T-helper 2 cell treated with Interferon-gamma antibody and Interleukin-4, amounts not matched to agents 100 ng/mL and 5 ng/mL, for 36 hours (primary cell): ENCODE measurements around the gene POR. TPM values are rescaled to one million over a fixed set of nuclear protein-coding genes. Genes with fewer than 3 reads are reported as not detected.

Experiments
- intact Hi-C: fragments of 100-400 bp; cut with micrococcal nuclease; formaldehyde crosslinking; loops from one replicate; pipeline ENCODE4 v1.15.1; 2023
- total RNA-seq: library from RNA; stranded (reverse); gene quantifications from 2 replicates; pipeline ENCODE4 v1.2.3, GENCODE V29; 2022

The POR gene
- total RNA-seq, 1 donor from 2014 or later: 49.4 TPM

GRCh38 chr7:75950111-75950681 is 35.2 kb downstream of the POR start:
- intact Hi-C loops: no loop called here

GRCh38 chr7:75951506-75951905 is 36.6 kb downstream of the POR start:
- intact Hi-C loops: no loop called here

- intact Hi-C loops: no loop called here
These were observed 38.5 kb downstream of the POR start for GRCh38 chr7:75953431-75953830.

GRCh38 chr7:75953931-75954330 is 39.0 kb downstream of the POR start:
- intact Hi-C loops: no loop called here

DNA sequence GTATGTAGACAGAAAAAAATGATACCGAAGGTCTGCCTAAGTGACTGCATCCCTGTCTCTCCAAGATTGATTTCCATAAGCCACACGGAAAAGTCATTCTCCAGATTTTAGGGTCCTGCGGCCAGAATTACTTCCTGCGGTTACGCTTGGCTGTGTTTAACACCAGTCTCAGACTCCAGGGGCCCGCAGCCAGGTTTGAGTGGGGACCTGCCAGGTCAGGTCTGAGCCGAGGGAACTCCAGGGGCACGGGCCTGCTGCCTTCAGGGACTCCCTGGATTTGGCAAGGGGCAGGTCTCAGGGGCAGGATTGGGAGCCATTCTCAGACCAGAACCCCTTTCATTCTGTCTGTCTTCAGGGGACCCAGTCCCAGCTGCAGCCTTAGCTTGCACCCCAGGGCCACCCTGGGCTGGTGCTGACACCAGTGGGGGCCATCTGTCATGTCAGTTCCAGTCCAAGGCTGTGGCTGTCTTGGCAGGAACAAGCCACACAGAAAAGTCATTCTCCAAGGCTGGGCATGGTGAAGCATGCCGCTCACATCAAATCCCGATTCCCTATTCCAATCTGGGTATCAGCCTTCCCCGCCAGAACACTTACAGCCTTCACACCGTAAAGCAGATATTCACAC is 40.5 kb downstream of the POR start:
- intact Hi-C loops: no loop called here

GRCh38 chr7:75957021-75957736 is 42.2 kb downstream of the POR start:
- intact Hi-C loops: no loop called here

DNA sequence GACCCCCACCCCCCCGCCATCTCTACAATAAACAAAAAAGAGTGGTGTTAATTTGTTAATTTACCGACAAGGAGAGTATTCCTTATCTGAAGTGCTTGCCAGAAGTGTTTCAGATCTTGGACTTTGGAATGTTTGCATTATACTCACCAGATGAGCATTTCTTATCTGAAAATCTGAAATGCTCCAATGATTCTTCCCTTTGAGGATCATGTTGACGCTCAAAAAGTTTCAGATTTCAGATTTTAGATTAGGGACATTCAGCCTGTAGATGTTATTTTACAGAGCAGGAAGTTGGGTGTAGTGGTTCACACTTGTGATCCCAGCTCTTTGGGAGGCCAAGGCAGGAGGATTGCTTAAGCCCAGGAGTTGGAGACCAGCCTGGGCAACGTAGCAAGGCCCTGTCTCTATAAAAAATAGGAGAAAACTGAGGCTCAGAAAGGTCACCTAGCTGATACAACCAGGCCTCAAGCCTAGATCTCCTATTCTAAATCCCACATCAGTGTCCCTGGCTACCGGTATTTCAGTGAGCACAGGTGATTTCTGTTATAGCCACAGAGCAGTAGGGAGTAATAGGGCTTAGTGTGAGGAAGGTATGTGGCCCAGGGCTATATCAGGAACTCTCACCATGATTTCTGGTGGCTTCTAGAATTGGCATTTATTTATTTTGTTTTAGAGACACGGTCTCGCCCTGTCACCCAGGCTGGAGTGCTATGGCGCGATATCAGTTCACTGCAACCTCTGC is 44.0 kb downstream of the POR start:
- intact Hi-C loops: no loop called here

- intact Hi-C loops: no loop called here
These were observed 45.4 kb downstream of the POR start for GRCh38 chr7:75960372-75960771.

- intact Hi-C loops: no loop called here
These were observed 46.3 kb downstream of the POR start for GRCh38 chr7:75961218-75961617.

- intact Hi-C loops: no loop called here
These were observed 47.8 kb downstream of the POR start for GRCh38 chr7:75962607-75963380.

DNA sequence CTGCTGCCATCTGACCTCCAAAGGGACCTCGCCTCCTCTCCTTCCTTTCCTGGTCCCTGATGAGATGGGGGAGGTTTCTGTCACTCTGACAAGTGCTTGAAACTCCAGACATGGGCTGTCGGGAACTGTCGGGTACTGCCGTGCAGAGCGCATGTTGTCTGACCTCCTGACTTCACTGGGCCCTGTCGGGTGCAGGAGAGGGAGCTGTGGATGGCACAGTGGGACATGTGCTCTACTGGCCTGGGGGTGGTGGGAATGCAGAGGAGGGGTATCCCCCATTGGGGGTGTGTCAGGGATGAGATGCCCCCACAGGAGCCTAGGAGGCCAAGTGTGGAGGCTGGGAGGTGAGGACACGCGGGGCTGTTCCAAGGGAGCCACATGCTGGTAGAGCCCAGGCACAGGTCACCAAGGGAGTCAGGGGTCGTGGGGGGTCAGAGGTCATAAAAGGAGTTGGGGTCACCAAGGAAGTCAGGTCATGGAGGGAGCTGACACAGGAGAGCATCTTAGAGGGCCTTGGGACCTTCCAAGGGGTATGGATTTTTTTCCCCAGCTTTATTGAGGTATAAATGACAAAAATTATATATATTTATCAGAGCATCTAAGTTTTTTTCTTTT is 48.5 kb downstream of the POR start:
- intact Hi-C loops: no loop called here

DNA sequence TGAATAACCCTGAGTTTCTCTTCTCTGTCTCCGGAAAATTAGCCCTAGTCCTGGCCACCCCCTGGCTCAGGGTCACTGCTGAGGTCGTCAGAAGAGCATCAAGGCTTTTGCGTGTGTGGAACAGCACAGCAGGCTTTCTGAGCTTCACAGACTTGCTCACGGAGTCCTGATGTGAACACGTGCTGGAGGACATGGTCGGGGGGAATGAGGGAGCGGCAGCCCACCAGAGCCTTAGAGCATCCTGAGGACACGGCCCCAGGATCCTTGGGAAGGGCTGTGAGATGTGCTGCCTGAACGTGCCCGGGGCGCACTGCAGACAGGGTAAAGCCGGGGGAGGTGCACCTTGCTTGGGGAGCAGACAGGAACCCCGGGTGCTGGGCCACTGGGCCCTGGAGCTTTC is 50.7 kb downstream of the POR start:
- intact Hi-C loops: no loop called here

DNA sequence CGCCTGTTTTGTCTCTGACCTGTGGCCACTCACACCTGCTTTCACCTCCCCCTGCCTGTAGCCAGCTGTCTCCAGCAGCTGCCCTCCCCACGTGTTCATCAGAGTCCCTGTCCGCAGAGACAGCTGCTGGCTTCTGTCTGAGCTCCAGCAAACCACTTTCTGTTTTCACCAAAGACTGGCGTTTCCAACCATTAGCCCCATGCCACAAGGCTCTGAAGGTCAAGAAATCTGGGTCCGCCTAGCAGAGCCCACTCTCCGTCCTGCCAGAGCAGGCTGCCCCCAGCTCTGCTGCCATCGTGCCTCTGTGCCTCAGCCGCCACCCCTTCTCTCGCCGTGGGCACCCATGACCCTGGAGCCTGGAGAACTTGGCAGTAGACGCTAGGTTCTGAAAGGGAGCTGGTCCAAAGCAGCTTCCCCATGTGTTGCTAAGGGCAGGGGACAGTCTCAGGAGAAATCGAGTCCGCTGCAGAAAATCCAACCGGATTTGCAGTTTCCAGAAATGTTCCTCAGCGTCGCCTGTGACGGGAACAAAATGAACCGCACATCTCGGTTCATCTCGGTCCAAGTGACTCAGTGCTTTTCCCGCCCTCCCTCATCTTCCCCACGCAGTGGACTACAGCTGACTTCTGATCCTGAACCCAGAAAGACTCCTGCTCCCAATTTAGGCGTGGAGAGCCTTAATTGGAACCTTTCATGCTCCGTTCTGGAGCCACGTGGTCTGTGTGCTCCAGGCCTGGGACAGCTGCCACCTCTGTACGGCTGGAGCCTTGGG is 51.4 kb downstream of the POR start:
- intact Hi-C loops: no loop called here

DNA sequence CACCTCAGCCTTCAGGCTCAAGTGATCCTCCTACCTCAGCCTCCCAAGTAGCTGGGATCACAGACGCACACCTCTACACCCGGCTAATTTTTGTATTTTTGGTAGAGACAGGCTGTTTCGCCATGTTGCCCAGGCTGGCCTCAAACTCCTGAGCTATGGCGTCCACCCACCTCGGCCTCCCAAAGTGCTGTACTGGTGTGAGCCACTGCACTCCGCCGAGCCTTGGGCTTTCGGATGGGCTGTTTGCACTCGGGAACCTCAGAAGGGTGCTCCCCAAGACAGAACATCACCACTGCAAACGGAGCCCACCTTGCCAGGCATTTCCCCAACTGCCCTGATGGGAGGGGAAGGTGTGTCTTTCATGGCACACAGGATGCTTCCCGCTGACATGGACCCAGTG is 52.1 kb downstream of the POR start:
- intact Hi-C loops: no loop called here

- intact Hi-C loops: no loop called here
These were observed 52.6 kb downstream of the POR start for GRCh38 chr7:75967487-75967997.

GRCh38 chr7:75968012-75968411 is 53.1 kb downstream of the POR start:
- intact Hi-C loops: no loop called here

DNA sequence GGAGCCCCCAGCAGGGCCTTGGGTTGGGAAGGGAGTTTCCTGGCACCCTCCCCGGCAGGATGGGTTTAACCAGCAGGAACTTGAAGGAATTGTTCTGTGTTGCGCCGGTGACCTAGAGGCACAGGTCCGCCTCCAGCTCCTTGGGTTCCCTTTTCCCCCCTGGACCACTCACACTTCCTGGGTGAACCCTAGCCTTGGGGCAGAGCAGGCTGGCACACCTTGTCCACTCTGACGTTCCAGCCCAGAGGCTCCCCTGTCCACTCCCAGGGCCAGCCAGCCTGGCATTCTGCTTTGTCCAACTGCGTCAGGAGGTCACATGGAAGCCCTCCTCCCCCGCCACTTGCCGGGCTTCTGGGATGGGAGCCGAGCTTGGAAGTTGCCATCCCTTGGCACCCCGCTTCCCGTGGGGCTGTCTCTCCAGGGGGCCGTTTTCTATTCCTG is 53.6 kb downstream of the POR start:
- intact Hi-C loops: no loop called here

- intact Hi-C loops: no loop called here
These were observed 54.2 kb downstream of the POR start for GRCh38 chr7:75969182-75969581.

- intact Hi-C loops: no loop called here
These were observed 54.9 kb downstream of the POR start for GRCh38 chr7:75969704-75970498.
